Heart left ventricle (tissue), 13 donors: ENCODE data around the gene SLC25A26.

Experiments used
- POLR2A ChIP-seq, 2 donors: fragments of 450-650 bp; IDR thresholded peaks; one replicate each; pipeline ENCODE4 v1.6.1; 2017; ENCODE audit warnings: antibody characterized with exemption in 2 of 2, mild to moderate bottlenecking in 2 of 2, moderate library complexity in 2 of 2
- TF ChIP-seq, protein P1 (sequence below), 12 donors: fragments of 200-600 bp; sonication (generic) in 4 of 12; IDR thresholded peaks; one replicate each; pipeline versions ENCODE4 v1.5.0 to v1.8.0; 2018 to 2022; ENCODE audit warnings: antibody characterized with exemption in 12 of 12, mild to moderate bottlenecking in 5 of 12
- donor health status: ischemic (EF 13 %, LVEDD 7.1; RV severe dilation, severe dysfunction).
- donor health status: DM: no; HTN: yes; CAD: no.
- donor health status: DM: no; HTN: no; CAD: no.
- donor health status: ischemic (EF 25% LVEDD 6.9; RV normal size, moderate dysfunction).
- donor health status: ischemic (EF 25% LVEDD 5.7; RV mildly dilated, moderate dysfunction).
- donor health status: ischemic (EF 35%, LVEDD 5.7; RV mildly dilated, moderate dysfunction).
- donor health status: nonischemic (EF 11% LVEDD 7.7; RV severe dilation, severe dysfunction).
- donor health status: DM: yes; HTN: yes; CAD: no.
- donor health status: PGD.
- donor health status: ischemic (EF 29% LVEDD 5.4; RV normal size, mild dysfunction).
- donor health status: nonischemic (EF 23%, LVEDD 6.1; RV moderate dilation, normal function).

DNA sequence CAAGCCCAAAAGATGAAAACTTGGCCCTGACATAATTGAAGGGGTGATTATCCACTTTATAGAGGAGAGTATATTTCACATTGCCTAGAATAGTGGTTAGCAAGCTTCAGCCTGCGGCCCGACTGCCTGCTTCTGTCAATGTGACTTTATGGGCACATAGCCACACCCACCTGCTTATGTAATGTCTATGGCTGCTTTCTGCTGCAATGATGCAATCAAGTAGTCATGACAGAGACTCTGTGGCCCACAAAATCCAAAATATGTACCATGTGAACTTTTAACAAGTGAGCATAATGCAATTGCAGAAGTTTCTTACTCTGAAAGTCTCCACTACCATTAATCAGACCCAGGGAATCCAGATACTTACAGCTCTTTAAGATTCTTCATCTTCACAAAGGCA lies 176.9 kb downstream of the SLC25A26 start:
- no peak for TF ChIP-seq POLR2A (IDR thresholded peaks at IDR 0.05)
- TF ChIP-seq, protein P1, sequence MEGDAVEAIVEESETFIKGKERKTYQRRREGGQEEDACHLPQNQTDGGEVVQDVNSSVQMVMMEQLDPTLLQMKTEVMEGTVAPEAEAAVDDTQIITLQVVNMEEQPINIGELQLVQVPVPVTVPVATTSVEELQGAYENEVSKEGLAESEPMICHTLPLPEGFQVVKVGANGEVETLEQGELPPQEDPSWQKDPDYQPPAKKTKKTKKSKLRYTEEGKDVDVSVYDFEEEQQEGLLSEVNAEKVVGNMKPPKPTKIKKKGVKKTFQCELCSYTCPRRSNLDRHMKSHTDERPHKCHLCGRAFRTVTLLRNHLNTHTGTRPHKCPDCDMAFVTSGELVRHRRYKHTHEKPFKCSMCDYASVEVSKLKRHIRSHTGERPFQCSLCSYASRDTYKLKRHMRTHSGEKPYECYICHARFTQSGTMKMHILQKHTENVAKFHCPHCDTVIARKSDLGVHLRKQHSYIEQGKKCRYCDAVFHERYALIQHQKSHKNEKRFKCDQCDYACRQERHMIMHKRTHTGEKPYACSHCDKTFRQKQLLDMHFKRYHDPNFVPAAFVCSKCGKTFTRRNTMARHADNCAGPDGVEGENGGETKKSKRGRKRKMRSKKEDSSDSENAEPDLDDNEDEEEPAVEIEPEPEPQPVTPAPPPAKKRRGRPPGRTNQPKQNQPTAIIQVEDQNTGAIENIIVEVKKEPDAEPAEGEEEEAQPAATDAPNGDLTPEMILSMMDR (IDR thresholded peaks at IDR 0.05), result no peak
